Fibroblast of lung (primary cell): Measurements from ENCODE around the gene ONECUT1. TPM values are rescaled to one million over a fixed set of nuclear protein-coding genes. Genes with fewer than 3 reads are reported as not detected.

Experiments
- DNase-seq, 2 donors: peaks; one replicate each; pipeline versions ENCODE4 v3.0.0 to v3.0.0-alpha.2; 2010; ENCODE audit warnings: low read depth in 2 of 2
- H2AFZ ChIP-seq: 2 replicates; pipeline ENCODE4 v1.5.1; 2012; ENCODE audit warnings: low read length, control low read depth, inconsistent platforms
- H3K27ac ChIP-seq: 2 replicates; pipeline ENCODE4 v1.5.1; 2011; ENCODE audit warnings: low read length, control low read depth; ENCODE audit not compliant: insufficient read depth
- H3K27me3 ChIP-seq: 2 replicates; pipeline ENCODE4 v1.5.1; 2011; ENCODE audit warnings: mild to moderate bottlenecking, low read length; ENCODE audit not compliant: control insufficient read depth, insufficient read depth
- H3K36me3 ChIP-seq: 2 replicates; pipeline ENCODE4 v1.5.1; 2011; ENCODE audit warnings: low read length; ENCODE audit not compliant: control insufficient read depth, insufficient read depth
- H3K4me1 ChIP-seq: 2 replicates; pipeline ENCODE4 v1.5.1; 2011; ENCODE audit warnings: low read length; ENCODE audit not compliant: control insufficient read depth, insufficient read depth; ENCODE audit errors: extremely low read depth
- H3K4me2 ChIP-seq: 2 replicates; pipeline ENCODE4 v1.5.1; 2011; ENCODE audit warnings: low read length, control low read depth; ENCODE audit not compliant: insufficient read depth; ENCODE audit errors: extremely low read depth
- H3K4me3 ChIP-seq, 4 experiments: fragments of 200-600 bp in 1 of 4; sonication (generic) in 1 of 4; replicated peaks in 1 of 4; 2 replicates each; pipeline ENCODE4 v1.5.1; 2011 to 2016; ENCODE audit warnings: low read length in 4 of 4, low read depth in 3 of 4, mild to moderate bottlenecking in 3 of 4, control low read depth in 2 of 4, inconsistent platforms in 1 of 4, mixed read lengths in 1 of 4; ENCODE audit not compliant: insufficient read depth in 1 of 4; ENCODE audit errors: control extremely low read depth in 1 of 4
- H3K79me2 ChIP-seq: 2 replicates; pipeline ENCODE4 v1.5.1; 2012; ENCODE audit warnings: mild to moderate bottlenecking, low read length, inconsistent platforms; ENCODE audit not compliant: control insufficient read depth, insufficient read depth
- H3K9ac ChIP-seq: 2 replicates; pipeline ENCODE4 v1.5.1; 2011; ENCODE audit warnings: mild to moderate bottlenecking, low read length, control low read depth; ENCODE audit not compliant: insufficient read depth
- H3K9me3 ChIP-seq: 2 replicates; pipeline ENCODE4 v1.5.1; 2012; ENCODE audit warnings: low read depth, low read length; ENCODE audit not compliant: control insufficient read depth, insufficient read depth
- H4K20me1 ChIP-seq: 2 replicates; pipeline ENCODE4 v1.5.1; 2011; ENCODE audit warnings: low read length; ENCODE audit not compliant: control insufficient read depth, insufficient read depth; ENCODE audit errors: extremely low read depth
- CTCF ChIP-seq, 2 donors: IDR thresholded peaks in 1 of 2; conservative IDR thresholded peaks in 1 of 2; 1 replicate in 1 of 2; 2 replicates in 1 of 2; pipeline ENCODE4 v1.5.1; 2011 to 2012; ENCODE audit warnings: low read length in 2 of 2, control low read depth in 1 of 2, inconsistent platforms in 1 of 2, low read depth in 1 of 2, mild to moderate bottlenecking in 1 of 2
- EZH2 ChIP-seq: IDR thresholded peaks from 2 replicates; pipeline ENCODE4 v1.5.1; 2012; ENCODE audit warnings: low read length, control low read depth, mild to moderate bottlenecking; ENCODE audit errors: missing control alignments
- polyA plus RNA-seq, 2 donors: library from polyadenylated mRNA; depleted of rRNA in 1 of 2; stranded (reverse) in 1 of 2; unstranded in 1 of 2; fragments of >200 nt; gene quantifications; 2 replicates each; pipeline ENCODE4 v1.2.1, GENCODE V29; 2011 to 2012; ENCODE audit warnings: missing spikeins in 1 of 2
- total RNA-seq: library from RNA; depleted of rRNA; stranded (reverse); fragments of >200 nt; gene quantifications from 2 replicates; pipeline ENCODE4 v1.2.1, GENCODE V29; 2014

Gene ONECUT1
- total and polyA plus RNA-seq, 2 donors (not counting 1 experiment from before 2014, with no cell fraction given): not detected

GRCh38 chr15:52782514-52782913 is 7.6 kb downstream of the ONECUT1 start:
- H3K79me2 ChIP-seq: no peaks in the 10 kb centered on the region
- H3K27ac ChIP-seq: no peak overlapping the region
- H3K4me3 ChIP-seq: no peak overlapping the region
- no peaks in the 10 kb centered on the region for H4K20me1 ChIP-seq
- no peak overlapping the region for H3K4me2 ChIP-seq
- H3K27me3 ChIP-seq: peaks cover 58% of the 10 kb centered on the region
- no peaks in the 10 kb centered on the region for H3K36me3 ChIP-seq
- no peak for DNase-seq
- H3K9me3 ChIP-seq: no peaks in the 10 kb centered on the region
- no peak overlapping the region for H3K9ac ChIP-seq
- no peak overlapping the region for H2AFZ ChIP-seq
- no peaks in the 10 kb centered on the region for H3K4me1 ChIP-seq
- TF ChIP-seq EZH2: no peak
- TF ChIP-seq CTCF (conservative IDR thresholded peaks at IDR 0.05 in 1 of 2, IDR thresholded peaks at IDR 0.05 in 1 of 2; ENCODE audit: low read depth in 1 of 2, low read length in 2 of 2): no peak

- Histone ChIP-seq H3K27ac (no peak overlapping the region), H3K4me1 (no peaks in the 10 kb centered on the region), H3K79me2 (no peaks in the 10 kb centered on the region), H4K20me1 (no peaks in the 10 kb centered on the region), H3K9ac (no peak overlapping the region), H3K9me3 (no peaks in the 10 kb centered on the region), H3K4me3 (peak overlapping the region in 2 of 4 experiments; percentile 39 to 42), H3K36me3 (no peaks in the 10 kb centered on the region), H3K27me3 (peaks cover 43% of the 10 kb centered on the region), H3K4me2 (peak overlapping the region; percentile 17), H2AFZ (no peak overlapping the region)
- TF ChIP-seq EZH2: no peak
- TF ChIP-seq CTCF (conservative IDR thresholded peaks at IDR 0.05 in 1 of 2, IDR thresholded peaks at IDR 0.05 in 1 of 2; ENCODE audit: low read depth in 1 of 2, low read length in 2 of 2): peak; percentile 79 to 94
- DNase-seq: peak; percentile 37 to 54
Observed at GRCh38 chr15:52780172-52780980, 9.8 kb downstream of the ONECUT1 start.

- TF ChIP-seq CTCF (conservative IDR thresholded peaks at IDR 0.05 in 1 of 2, IDR thresholded peaks at IDR 0.05 in 1 of 2; ENCODE audit: low read depth in 1 of 2, low read length in 2 of 2) (no peak), EZH2 (no peak)
- Histone ChIP-seq H3K4me2 (no peak overlapping the region), H3K27ac (no peak overlapping the region), H4K20me1 (no peaks in the 10 kb centered on the region), H2AFZ (no peak overlapping the region), H3K27me3 (peaks cover 27% of the 10 kb centered on the region), H3K4me1 (no peaks in the 10 kb centered on the region), H3K79me2 (no peaks in the 10 kb centered on the region), H3K36me3 (no peaks in the 10 kb centered on the region), H3K9ac (no peak overlapping the region), H3K4me3 (no peak overlapping the region), H3K9me3 (no peaks in the 10 kb centered on the region)
- no peak for DNase-seq
Observed at GRCh38 chr15:52778457-52778856, 11.7 kb downstream of the ONECUT1 start.
